ENCODE results near the gene AQP1. TPM values are rescaled to one million over a fixed set of nuclear protein-coding genes. Genes with fewer than 3 reads are reported as not detected.

AQP1 gene
- total and polyA plus RNA-seq, 2 of the 8 experiments (the other 6 are each of a cell fraction or from before 2014, with no cell fraction given): 0.18 to 0.19 TPM

DNA sequence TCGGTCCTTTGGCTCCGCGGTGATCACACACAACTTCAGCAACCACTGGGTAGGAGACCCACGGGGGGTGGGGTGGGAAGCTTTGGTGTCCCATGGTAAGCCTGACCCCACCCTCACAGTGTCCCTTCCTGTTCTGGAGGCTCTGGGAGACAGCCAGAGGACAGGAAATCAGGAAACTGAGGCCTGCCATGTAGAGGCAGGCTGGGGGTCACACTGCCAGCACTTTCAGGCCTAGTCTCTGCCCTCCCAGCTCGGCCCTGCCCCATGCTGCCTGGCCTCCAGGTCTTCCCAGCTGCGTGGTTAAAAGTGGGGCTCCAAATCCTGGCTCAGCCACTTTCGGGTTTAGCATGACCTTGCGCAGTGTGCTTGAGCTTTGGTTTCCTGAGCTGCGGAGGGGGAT is 10.9 kb downstream of the AQP1 start (continued):
- TF ChIP-seq YY1 (IDR thresholded peaks at IDR 0.05; ENCODE audit: low read depth, low read length) (no peak), POLR2A (IDR thresholded peaks at IDR 0.05; ENCODE audit: control extremely low read depth in 1 of 2, low read depth in 2 of 2, low read length in 2 of 2) (no peak), POU5F1 (IDR thresholded peaks at IDR 0.05; ENCODE audit: low read depth, low read length) (no peak), CHD1 (IDR thresholded peaks at IDR 0.05; ENCODE audit: low read depth, low read length) (no peak), HDAC2 (IDR thresholded peaks at IDR 0.05; ENCODE audit: borderline replicate concordance in 1 of 2, low read depth in 2 of 2, low read length in 2 of 2) (no peak)
